Thyroid gland (tissue), 4 donors: ENCODE data around the gene GALNTL6. TPM values are rescaled to one million over a fixed set of nuclear protein-coding genes. Genes with fewer than 3 reads are reported as not detected.

Source experiments
- DNase-seq, 2 donors: peaks; one replicate each; pipeline ENCODE4 v3.0.0-alpha.2; 2019
- H3K27ac ChIP-seq, 3 donors: fragments of 200-600 bp; sonication (generic); 1 replicate in 2 of 3; 2 replicates in 1 of 3; pipeline ENCODE4 v1.5.1; 2016 to 2019; ENCODE audit warnings: mild to moderate bottlenecking in 1 of 3, moderate library complexity in 1 of 3
- H3K27me3 ChIP-seq: fragments of 200-600 bp; sonication (generic); one replicate; pipeline ENCODE4 v1.5.1; 2019
- H3K36me3 ChIP-seq, 2 donors: fragments of 200-600 bp; sonication (generic); one replicate each; pipeline ENCODE4 v1.5.1; 2016 to 2019
- H3K4me1 ChIP-seq, 2 donors: fragments of 200-600 bp; sonication (generic); one replicate each; pipeline ENCODE4 v1.5.1; 2017 to 2019
- H3K4me3 ChIP-seq, 3 donors: fragments of 200-600 bp; sonication (generic); replicated peaks in 1 of 3; 1 replicate in 2 of 3; 2 replicates in 1 of 3; pipeline ENCODE4 v1.5.1; 2016; ENCODE audit warnings: mild to moderate bottlenecking in 1 of 3
- H3K9me3 ChIP-seq: fragments of 200-600 bp; sonication (generic); one replicate; pipeline ENCODE4 v1.5.1; 2017
- CTCF ChIP-seq, 6 experiments: fragments of 200-600 bp in 3 of 6; fragments of 450-650 bp in 3 of 6; sonication (generic) in 3 of 6; IDR thresholded peaks; one replicate each; pipeline ENCODE4 v1.5.1; 2016 to 2019; ENCODE audit warnings: antibody characterized with exemption in 6 of 6, mild to moderate bottlenecking in 2 of 6, inconsistent platforms in 1 of 6, moderate library complexity in 1 of 6
- POLR2A ChIP-seq, 2 donors: fragments of 450-650 bp; IDR thresholded peaks; one replicate each; pipeline ENCODE4 v1.6.1; 2017; ENCODE audit warnings: antibody characterized with exemption in 2 of 2, mild to moderate bottlenecking in 2 of 2, moderate library complexity in 1 of 2
- WGBS, 2 donors: methylation state at CpG; one replicate each; pipeline ENCODE4 v1.1.5; 2017; 5-methylcytosine and 5-hydroxymethylcytosine counted together
- intact Hi-C: fragments of 100-400 bp; cut with DNase I; formaldehyde crosslinking; loops from one replicate; pipeline ENCODE4 v1.15.1; 2023
- total RNA-seq, 4 donors: library from RNA; depleted of rRNA; stranded (reverse); fragments of >200 nt; gene quantifications; one replicate each; pipeline ENCODE4 v1.2.3, GENCODE V29; 2016

The GALNTL6 gene
- total RNA-seq, 4 donors from 2014 or later: not detected

- TF ChIP-seq CTCF (IDR thresholded peaks at IDR 0.05) (no peak), POLR2A (IDR thresholded peaks at IDR 0.05) (no peak)
- H3K4me3 ChIP-seq: no peak overlapping the region
- no peak for DNase-seq
- no peaks in the 10 kb centered on the region for H3K9me3 ChIP-seq
- WGBS, 2 donors: 50 to 53% methylated on average over 2 of the region's 2 CpGs
- intact Hi-C loops: no loop called here
- no peak overlapping the region for H3K27ac ChIP-seq
- H3K27me3 ChIP-seq: no peaks in the 10 kb centered on the region
- H3K4me1 ChIP-seq: no peaks in the 10 kb centered on the region
- no peaks in the 10 kb centered on the region for H3K36me3 ChIP-seq
Observed at GRCh38 chr4:172141025-172141424, 327.8 kb downstream of the GALNTL6 start.

DNA sequence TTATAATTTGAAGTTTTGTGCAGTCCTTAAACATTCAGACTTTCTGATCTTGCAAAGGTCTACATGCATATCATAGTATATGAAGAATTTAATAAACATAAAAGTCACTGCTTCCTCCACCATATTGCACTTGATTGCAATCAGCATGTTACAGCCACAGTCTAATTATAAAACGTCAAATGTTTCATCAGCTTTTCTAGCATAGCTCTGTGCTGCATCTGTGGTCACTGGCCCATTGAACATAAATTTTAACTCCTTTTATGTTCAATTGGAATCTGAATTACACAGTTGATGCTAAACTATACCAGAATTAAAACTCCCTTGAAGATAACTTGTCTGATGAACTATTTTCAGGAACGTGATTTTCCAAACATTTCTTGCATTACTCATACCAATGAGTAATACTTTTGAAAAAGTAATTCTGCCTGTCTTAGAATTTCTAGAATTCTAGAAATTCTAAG lies 329.1 kb downstream of the GALNTL6 start:
- intact Hi-C loops: no loop called here
- Histone ChIP-seq H3K27ac (no peak overlapping the region), H3K4me1 (no peaks in the 10 kb centered on the region), H3K4me3 (no peak overlapping the region), H3K27me3 (no peaks in the 10 kb centered on the region), H3K9me3 (no peaks in the 10 kb centered on the region), H3K36me3 (no peaks in the 10 kb centered on the region)
- DNase-seq: no peak
- no peak for TF ChIP-seq POLR2A (IDR thresholded peaks at IDR 0.05)
- WGBS, 2 donors: 59 to 70% methylated on average over 2 of the region's 2 CpGs

GRCh38 chr4:172143605-172144314 lies 330.6 kb downstream of the GALNTL6 start:
- intact Hi-C loops: no loop called here
- no peaks in the 10 kb centered on the region for H3K27me3 ChIP-seq
- no peaks in the 10 kb centered on the region for H3K9me3 ChIP-seq
- DNase-seq: no peak
- no peak overlapping the region for H3K27ac ChIP-seq
- H3K4me3 ChIP-seq: no peak overlapping the region
- TF ChIP-seq POLR2A (IDR thresholded peaks at IDR 0.05) (no peak), CTCF (IDR thresholded peaks at IDR 0.05) (no peak)
- 71 to 76% methylated on average over 3 of the region's 3 CpGs for WGBS, 2 donors
- no peaks in the 10 kb centered on the region for H3K4me1 ChIP-seq
- H3K36me3 ChIP-seq: no peaks in the 10 kb centered on the region

DNA sequence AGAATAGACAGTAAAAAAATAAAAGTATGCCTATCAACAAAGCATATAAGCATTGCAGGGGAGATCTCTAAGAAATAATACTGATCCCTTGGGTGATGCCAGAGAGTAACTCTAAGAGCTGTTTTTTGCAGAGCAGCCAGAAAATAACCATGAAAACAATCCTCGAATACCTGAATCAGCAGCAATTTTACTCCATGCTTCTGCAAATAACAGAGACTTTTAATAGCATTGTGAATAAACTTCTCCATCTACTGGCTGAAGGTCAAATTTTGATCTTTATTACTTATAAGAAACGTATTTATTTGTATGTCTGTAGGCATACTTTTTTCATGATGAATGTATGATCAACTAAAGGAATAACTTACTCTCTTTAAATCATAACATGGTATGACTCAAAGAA lies 334.5 kb downstream of the GALNTL6 start:
- H3K27ac ChIP-seq: no peak overlapping the region
- TF ChIP-seq POLR2A (IDR thresholded peaks at IDR 0.05): no peak
- TF ChIP-seq CTCF (IDR thresholded peaks at IDR 0.05): no peak
- H3K36me3 ChIP-seq: no peaks in the 10 kb centered on the region
- no peak overlapping the region for H3K4me3 ChIP-seq
- H3K4me1 ChIP-seq: no peaks in the 10 kb centered on the region
- H3K27me3 ChIP-seq: no peaks in the 10 kb centered on the region
- DNase-seq: no peak
- 23 to 54% methylated on average over 2 of the region's 2 CpGs for WGBS, 2 donors
- H3K9me3 ChIP-seq: no peaks in the 10 kb centered on the region
- intact Hi-C loops: no loop called here

DNA sequence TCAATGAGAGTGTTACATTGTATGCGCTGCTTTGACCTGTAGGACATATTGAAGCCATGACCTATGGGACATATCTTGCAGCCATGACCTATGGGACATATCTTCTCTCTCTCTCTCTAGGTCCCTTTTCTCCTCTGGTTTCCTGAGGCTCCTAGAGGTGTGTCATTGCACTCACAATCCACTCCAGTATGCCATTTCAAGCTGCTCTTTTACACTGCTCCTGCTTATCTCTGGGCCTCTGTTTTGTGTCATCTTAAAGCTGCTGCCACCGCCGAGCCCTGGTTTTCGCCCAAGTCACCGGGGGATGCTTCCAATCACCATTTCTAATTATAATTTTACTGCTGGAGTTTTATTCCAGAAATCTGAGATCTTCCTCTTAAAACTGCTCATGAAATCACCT lies 336.1 kb downstream of the GALNTL6 start:
- Histone ChIP-seq H3K4me3 (no peak overlapping the region), H3K27ac (no peak overlapping the region), H3K4me1 (no peaks in the 10 kb centered on the region), H3K9me3 (no peaks in the 10 kb centered on the region), H3K36me3 (no peaks in the 10 kb centered on the region), H3K27me3 (no peaks in the 10 kb centered on the region)
- DNase-seq: no peak
- TF ChIP-seq POLR2A (IDR thresholded peaks at IDR 0.05) (no peak), CTCF (IDR thresholded peaks at IDR 0.05) (no peak)
- 70 to 72% methylated on average over 5 of the region's 5 CpGs for WGBS, 2 donors
- intact Hi-C loops: no loop called here
